NCI-H1436 (cell line): ENCODE data around the gene LTF.
"Not testable (repeated sequence)": the region's sequence is repeated elsewhere in the genome, so short reads cannot be mapped to it uniquely, and the experiment has no call there.

ENCODE experiments used
- DNase-seq: peaks from one replicate; lab custom pipeline; 2025; lab: John Stamatoyannopoulos, UW

Gene LTF

DNA sequence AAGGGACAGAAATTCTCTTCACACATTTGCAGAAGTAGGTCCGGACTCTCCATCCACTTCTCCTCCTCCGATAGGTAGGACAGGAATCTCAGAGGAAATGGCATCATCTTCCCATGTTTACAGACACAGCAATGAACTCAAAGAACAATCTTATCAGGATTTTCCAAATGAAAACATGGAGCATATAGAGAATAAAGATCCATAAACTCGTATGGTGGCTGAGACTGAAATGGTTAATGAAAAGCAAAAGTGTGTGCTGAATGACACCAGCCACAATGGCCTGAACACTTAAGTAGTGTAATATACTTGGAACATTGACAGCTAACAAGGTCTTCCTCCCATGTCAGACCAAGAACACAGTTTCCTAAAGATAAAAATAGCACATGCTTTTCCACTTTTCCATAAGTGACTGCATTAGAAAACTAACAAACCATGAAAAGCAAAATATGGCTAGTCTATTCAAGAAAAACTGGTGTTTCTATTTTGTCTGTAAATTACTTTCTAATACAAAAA is 51.9 kb downstream of the LTF start:
- no peak for DNase-seq

DNA sequence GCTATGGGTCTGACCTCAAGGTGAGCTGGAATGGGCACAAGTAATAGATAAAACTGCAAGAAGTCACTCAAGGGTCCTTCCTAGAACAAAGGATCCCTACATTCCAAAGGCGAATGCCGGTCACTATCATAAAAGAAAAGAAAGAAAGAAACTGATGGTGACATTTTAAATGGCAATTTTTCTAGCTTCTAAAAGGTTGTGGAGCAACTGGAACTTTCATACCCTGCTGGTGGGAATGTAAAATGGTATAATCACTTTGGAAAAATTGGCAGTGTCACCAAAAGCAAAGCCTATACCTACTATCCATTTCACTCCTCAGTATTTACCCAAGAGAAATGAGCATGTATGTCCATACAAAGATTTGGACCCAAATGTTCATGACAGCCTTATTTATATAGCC is 53.4 kb downstream of the LTF start:
- DNase-seq = no peak

DNA sequence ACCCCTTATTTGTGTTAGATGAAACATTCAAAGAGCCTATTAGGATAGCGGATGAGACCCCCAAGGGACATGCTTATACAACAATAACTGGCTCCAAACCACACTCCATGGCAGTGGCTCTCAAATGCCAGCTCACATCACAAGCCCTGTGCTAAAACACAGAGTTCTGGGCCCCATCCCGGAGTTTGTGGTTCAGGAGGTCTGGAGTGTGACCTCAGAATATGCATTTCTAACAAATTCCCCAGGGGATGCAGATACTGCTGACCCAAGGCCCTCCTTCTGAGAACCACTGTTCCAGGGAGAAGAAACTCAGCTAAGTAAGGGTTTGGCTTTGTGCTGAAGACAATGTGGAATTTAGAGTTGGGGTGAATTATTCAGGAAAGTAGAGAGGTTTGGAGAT is 54.0 kb downstream of the LTF start:
- DNase-seq = no peak

DNA sequence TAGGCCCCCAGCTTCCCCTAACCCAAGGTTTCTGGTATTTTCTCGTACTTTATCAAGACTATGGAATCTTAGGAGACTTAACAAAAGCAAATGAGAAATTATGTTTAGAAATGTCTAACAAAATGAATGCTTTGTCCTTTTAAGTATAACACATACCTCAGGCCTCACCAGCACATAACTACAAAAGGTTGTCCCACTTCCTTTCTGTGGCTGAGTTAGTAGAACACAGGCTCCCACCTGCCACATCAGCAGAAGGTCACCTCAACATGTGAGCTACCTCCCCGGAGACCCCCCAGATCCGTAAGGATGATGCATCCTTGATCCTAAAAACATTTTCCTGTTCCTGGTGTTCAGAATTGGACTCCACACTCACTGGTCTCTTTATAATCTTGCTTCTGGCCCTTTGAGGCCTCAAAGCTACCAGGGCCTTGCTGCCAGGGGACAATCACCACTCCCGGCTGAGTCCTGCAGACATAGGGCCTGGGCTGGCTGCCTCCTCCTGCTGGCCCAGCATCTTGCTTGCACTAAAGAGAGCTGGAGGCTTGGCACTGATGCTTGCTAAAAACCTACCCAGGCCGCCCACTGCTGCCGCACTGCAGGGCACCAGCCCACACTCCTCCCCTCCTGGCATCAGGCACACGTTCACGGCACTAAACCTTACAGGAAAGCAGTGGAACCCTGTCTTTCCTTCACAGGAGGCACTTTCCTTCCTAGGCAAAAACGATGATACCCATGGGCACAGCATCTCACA is 54.8 kb downstream of the LTF start:
- no peak for DNase-seq

DNA sequence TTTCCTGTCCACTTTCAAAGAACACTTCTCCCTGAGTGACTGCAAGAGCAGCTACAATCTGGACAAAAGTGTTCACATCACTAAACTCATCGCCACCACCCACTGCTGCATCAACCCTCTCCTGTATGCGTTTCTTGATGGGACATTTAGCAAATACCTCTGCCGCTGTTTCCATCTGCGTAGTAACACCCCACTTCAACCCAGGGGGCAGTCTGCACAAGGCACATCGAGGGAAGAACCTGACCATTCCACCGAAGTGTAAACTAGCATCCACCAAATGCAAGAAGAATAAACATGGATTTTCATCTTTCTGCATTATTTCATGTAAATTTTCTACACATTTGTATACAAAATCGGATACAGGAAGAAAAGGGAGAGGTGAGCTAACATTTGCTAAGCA is 55.9 kb downstream of the LTF start:
- DNase-seq = no peak

DNA sequence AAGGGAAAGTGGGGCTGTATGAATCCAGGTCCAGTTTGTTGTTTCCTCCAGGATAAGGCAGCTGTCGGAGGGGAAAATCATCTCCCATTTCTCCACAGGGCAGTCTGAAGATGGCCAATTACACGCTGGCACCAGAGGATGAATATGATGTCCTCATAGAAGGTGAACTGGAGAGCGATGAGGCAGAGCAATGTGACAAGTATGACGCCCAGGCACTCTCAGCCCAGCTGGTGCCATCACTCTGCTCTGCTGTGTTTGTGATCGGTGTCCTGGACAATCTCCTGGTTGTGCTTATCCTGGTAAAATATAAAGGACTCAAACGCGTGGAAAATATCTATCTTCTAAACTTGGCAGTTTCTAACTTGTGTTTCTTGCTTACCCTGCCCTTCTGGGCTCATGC is 56.7 kb downstream of the LTF start:
- no peak for DNase-seq

DNA sequence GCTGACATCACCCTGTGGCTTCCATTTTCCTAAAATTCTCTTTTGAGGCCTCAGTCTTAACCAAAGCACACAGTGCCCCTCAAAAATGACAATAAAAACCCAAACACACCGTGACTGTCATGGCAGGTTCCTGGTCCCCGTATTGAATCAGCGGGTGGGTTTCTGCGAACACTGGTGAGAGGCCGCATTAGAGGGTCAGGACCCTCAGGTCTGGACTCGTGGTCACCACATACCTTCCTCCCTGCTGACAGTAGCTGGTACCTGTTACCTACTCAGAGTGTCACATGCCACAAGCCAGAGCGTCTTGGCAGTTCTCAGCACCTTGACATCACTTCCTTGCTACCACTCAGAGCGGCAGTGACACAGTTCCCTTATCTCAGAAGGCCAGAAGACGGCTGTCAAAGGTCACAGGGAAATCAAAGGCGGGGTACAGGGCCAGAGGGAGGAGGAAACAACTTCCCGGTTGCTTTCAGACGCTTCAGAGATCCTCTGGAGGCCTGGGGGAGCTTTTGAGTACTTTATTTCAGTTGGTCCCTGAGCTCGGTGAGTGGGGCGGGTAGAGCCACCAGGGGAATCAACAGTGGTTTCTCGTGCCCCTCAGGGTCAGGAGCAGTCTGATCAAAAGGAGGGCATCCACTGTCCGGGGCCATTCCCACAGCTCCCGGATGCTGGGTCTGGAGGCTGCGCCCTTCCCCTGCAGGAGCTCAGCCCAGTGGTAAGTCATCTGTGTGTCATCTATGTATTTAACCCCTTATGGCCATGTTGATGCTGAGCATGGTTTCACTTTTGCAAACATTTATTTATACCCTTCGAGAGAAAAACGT is 57.7 kb downstream of the LTF start, which contains the start of the genes CCR5AS and CCRL2:
CCR5AS (minus strand) TSS at position 279 of the 824 bp plus-strand sequence.
CCRL2 (plus strand) TSS at position 472 of the 824 bp plus-strand sequence. CDS start 821 bp downstream, outside the sequence.
- DNase-seq = no peak

DNA sequence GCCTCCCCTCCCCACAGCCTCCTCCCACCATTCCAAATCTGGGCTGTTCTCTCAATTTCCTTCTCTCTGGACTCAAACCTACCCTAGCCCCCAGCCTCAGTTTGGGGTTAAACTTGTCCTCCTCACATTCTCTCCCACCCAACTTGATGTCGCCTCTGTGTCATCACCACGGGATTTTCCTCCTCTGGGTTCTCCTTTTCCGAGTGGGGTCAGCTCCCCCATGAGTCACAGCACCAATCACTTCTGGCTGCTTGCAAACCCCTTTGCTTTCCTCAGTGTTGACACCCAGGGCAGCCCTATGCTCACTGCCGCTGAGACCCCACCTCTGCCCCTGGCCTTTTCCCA is 58.3 kb downstream of the LTF start:
- no peak for DNase-seq

DNA sequence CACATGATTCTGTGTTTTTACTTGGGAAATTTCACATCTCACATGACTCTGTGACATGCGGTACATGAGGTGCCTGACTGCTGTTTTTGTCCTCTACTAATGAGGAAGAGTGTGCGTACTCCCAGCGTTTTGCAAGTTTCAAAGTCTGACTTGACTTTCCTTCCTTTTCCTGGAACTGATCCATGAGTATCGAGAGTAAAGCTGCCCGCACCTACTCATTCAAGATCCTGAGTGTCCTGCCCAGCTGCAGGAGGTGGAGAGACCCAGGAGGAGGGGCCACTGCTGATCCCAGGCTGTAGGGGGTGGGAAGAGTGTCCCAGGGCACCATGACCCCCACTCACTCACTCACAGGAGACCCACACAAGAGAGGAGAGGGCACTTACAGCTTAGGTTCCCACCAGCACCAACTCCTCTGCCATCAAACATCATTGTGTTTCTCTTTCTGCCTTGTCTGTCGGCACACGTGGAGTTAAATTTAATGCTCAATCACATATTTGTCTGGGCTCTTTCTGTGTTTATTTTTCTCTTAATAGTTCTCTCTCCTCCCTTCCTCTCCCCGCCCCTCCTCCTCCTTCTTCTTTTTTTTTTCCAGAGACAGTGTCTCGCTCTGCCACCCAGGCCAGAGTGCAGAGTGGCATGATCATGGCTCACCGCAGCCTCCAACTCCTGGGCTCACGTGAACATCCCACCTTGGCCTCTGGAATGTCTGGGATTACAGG is 59.2 kb downstream of the LTF start:
- DNase-seq = no peak

DNA sequence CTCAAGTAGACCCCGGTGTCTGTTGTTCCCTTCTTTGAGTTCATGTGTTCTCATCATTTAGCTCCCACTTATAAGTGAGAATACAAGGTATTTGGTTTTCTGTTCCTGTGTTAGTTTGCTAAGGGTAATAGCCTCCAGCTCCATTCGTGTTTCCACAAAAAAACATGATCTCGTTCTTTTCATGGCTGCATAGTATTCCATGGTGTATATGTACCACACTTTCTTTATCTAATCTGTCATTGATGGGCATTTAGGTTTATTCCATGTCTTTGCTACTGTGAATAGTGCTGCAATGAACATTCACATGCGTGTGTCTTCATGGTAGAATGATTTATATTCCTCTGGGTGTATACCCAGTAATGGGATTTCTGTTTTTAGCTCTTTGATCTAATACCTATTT is 61.8 kb downstream of the LTF start:
- not testable (repeated sequence) for DNase-seq

DNA sequence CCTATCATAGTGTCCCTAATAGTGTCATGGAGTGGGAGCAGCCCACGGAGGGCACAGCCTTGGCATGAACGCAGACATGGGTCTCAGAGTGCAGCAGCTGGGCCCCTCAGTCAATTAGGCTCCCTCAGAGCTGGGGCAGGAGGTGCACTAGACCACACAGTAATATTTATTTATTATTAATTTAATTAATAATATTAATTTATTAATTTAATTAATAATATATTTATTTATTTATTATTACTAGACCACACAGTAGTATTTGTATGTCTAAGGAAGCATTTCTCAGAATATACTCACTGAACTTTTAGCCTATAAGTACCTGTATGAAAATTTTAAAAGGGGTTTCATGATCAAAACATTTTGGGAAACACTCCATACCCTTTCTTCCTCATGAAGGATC is 63.1 kb downstream of the LTF start:
- no peak for DNase-seq

DNA sequence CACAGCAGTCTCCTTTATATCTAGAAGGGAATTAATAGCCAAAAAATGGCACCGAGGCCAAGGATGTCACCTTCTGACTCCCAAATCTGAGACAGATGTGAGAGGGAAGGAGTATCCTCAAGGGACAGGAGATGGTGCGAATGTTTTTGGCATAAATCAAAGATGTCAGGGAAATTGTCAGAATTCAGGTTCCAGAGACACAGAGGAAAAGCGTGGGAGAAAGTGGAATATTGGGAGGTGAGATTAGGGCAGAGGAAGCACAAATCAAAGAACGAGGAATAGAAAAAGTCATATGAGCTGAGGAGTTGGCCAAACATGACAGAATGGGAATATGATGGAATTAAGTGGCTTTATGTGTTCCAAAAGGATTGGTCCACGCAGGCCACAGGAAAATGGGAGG is 63.9 kb downstream of the LTF start:
- DNase-seq = no peak

DNA sequence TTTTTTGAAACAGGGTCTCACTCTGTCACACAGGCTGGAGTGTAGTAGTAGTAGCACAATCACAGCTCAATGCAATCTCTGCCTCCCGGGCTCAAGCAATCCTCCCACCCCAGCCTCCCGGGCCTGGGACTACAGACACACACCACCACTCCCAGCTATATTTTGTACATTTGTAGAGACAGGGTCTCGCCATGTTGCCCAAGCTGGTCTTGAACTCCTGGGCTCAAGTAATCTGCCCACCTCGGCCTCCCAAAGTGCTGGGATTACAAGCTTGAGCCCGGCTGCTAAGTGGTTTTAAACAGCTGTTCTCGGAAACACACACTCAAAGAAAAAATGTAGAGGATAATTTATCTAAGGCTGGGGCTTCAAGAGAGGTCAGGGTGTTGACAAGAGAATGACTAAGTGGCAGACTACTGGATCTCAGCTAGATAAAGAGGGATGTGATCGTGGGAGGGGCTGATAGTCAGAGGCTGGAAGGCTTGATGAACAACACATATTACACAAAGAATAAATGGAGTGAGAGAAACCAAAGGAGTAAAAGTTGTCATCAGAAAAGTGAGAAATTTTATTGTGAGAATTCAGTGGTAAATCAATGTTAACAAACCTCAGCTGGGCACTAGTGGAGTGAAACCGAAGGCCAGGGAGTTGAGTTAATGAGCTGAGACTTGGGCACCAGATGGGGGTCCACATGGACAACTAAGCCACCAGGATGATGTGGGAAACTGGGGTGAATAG is 64.5 kb downstream of the LTF start:
- DNase-seq = no peak

DNA sequence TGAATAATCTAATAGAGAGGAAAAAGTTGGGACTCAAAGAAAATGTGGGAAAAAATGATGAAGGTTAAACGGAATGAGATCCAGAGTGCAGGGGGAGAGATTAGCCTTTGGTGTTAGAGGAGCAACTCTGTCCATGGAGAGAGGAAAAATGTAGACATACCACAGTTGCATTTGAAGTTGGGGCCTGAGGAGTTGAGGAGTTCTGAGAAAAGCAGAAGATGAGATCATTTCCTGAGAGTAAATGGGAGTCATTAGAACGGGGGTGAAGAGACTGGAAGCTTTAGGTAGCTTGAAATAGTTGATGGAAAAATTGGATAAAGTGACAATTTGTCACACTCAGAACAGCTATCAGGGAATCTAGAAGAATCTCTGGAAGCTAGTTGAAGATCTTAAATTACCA is 65.1 kb downstream of the LTF start:
- DNase-seq = no peak

DNA sequence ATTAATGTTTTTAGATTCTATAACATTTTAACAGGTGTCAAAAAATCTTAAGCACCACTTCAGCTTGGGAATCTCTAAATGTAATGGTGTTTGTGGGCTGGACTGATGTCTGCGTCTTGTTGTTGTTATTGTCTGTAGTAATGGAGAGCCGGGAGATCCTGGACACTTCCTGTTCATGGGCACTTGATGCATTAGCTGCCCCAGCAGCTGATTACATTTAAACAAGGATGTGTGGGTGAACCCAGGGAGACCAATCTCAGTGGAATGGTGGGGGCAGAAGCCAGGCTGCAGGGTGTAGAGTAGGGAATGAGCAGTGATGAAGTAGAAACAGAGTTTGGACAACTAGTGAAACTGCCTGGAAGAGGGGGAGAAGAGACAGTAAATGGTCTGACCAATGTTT is 65.6 kb downstream of the LTF start:
- no peak for DNase-seq

DNA sequence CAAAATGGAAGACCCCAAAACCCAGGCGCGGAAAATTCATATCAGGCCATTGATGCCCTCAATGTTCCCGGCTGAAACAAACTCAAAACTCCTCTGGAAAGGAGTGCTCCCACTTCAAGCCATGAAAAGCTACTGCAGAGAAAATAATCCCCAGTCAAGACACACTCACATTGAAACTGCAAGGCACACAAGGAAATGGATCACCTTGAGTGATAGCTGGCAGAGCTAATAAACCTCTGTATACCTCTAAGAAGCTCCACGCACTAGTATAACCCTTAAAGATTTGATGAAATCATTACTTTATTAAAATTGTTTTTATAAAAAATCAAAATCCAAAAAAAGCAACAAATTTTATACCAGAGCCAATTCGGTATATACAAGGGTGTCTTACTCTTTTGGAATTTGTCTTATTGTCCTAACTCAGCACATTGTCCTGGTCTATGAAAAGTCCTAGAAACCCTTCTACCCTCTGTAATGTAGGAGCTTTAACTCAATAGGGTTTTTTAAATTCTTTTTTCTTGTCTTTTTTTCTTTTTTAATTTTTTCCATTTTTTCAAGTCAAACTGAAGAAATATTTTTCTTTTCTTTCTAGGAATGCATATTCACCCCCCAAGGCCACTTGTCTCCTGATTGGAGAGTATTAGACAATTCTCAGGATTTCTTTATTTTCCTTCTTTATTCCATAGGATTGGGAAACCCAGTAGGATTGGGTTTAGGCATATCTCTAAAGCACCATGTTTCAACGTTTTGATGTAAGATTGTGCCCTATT is 66.3 kb downstream of the LTF start:
- no peak for DNase-seq

DNA sequence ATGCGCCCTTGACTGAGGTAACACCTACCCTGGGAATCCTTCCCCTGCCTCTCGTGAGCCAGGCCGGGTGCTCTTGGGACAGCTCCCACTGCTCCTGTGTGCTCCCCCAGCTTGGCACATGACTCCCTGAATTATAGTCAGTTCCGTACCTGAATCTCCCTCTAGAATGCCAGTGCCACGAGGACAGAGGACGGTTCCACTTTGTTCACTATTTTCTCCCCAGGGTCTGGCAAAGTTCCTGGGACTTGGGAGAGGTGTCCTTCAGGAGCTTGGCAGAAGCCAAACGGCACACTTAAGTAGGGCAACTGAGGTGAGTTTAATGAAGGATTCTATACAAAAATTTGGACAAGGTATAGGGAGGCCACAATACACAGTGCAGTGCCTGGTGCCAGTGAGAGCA is 67.6 kb downstream of the LTF start:
- no peak for DNase-seq

DNA sequence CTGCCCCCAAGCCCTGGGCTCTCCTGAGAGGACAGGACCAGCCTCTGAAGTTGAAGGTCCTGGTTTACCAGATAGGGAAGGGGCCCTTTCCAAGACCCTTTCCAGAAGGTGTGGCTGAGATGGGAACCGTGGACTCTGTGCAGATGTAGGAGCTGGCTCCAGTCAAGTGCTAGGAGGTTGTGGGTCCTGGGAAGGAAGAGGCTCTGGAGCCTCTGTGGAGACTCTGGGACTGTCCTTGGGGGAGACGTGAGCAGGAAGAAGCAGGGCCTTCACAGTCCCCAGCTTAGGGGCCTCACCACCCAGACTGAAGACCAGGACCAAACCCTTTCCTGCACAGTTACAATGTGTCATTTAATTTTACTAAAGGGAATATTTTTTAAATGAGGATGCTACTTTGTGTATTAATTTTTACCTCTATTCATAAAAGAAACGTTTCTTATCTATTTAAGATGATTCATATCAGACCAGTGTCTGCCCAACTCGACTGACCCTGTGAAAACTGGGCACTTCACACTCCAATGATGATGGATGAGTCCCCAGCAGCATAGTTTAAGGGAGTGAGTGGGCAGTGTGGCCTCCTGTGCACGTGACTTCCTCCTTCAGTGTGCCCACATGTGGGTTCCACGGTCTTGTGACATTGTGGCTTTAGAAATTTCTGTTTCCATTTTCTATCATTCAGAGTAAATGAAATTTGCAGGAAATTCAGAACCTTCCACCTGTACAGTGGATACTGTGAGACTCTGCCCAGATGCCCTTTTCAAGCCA is 68.8 kb downstream of the LTF start:
- no peak for DNase-seq

DNA sequence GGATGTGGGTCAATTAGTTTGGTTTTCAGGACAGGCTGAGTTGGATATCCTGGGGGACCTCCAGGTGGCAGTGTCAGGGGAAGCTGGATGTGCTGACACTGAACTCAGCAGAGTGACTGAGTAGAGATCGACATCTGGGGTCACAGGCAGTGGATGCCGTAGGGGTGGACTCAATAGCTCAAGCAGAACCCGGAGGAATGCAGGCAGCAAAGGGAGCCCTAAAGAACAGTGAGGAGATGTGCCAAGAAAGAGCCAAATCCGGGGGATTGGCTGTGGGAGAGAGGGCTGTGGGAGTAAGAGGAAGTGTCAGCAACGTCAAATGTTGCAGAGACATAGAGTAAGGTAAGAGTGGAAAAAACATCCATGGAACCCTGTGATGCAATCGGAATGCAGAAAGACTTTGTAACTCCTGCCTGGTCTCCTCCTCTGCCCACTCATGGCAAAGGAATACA is 69.5 kb downstream of the LTF start:
- no peak for DNase-seq
